ENCODE results near the gene GLRX5.

Gene GLRX5

GRCh38 chr14:95536036-95536593 lies 1.3 kb downstream of the GLRX5 start:
- DNase-seq (ENCODE audit: low read depth), result no peak

GRCh38 chr14:95536671-95537070 lies 1.8 kb downstream of the GLRX5 start:
- DNase-seq (ENCODE audit: low read depth), result no peak

- DNase-seq (ENCODE audit: low read depth), result no peak
These were observed 2.6 kb downstream of the GLRX5 start for GRCh38 chr14:95537298-95538089.

- DNase-seq (ENCODE audit: low read depth), result no peak
These were observed 4.1 kb downstream of the GLRX5 start for GRCh38 chr14:95538801-95539509.

GRCh38 chr14:95540236-95540855 lies 5.5 kb downstream of the GLRX5 start:
- no peak for DNase-seq (ENCODE audit: low read depth)

GRCh38 chr14:95541346-95541745 lies 6.5 kb downstream of the GLRX5 start:
- DNase-seq (ENCODE audit: low read depth), result no peak

- DNase-seq (ENCODE audit: low read depth), result no peak
These were observed 7.4 kb downstream of the GLRX5 start for GRCh38 chr14:95541932-95542930.

- no peak for DNase-seq (ENCODE audit: low read depth)
These were observed 8.2 kb downstream of the GLRX5 start for GRCh38 chr14:95543021-95543420.

- DNase-seq (ENCODE audit: low read depth), result no peak
These were observed 9.7 kb downstream of the GLRX5 start for GRCh38 chr14:95544588-95544987.

- no peak for DNase-seq (ENCODE audit: low read depth)
These were observed 10.8 kb downstream of the GLRX5 start for GRCh38 chr14:95545515-95546168.

- DNase-seq (ENCODE audit: low read depth), result no peak
These were observed 12.4 kb downstream of the GLRX5 start for GRCh38 chr14:95547272-95547625.

GRCh38 chr14:95547626-95548327 lies 12.9 kb downstream of the GLRX5 start:
- DNase-seq (ENCODE audit: low read depth), result no peak

GRCh38 chr14:95548328-95548929 lies 13.6 kb downstream of the GLRX5 start:
- DNase-seq (ENCODE audit: low read depth), result no peak

- no peak for DNase-seq (ENCODE audit: low read depth)
These were observed 15.1 kb downstream of the GLRX5 start for GRCh38 chr14:95549656-95550585.

- DNase-seq (ENCODE audit: low read depth), result no peak
These were observed 16.6 kb downstream of the GLRX5 start for GRCh38 chr14:95551435-95551834.

GRCh38 chr14:95553141-95553540 lies 18.3 kb downstream of the GLRX5 start:
- DNase-seq (ENCODE audit: low read depth), result no peak

- no peak for DNase-seq (ENCODE audit: low read depth)
These were observed 20.2 kb downstream of the GLRX5 start for GRCh38 chr14:95555053-95555452.

GRCh38 chr14:95557291-95557690 lies 22.4 kb downstream of the GLRX5 start:
- no peak for DNase-seq (ENCODE audit: low read depth)

GRCh38 chr14:95557832-95558231 lies 23.0 kb downstream of the GLRX5 start:
- DNase-seq (ENCODE audit: low read depth), result no peak
